NCI-H510A treated with DMSO at 0.1 percent for 48 hours (cell line): ENCODE data around the gene RBFOX2.

Experiments
- DNase-seq: peaks from one replicate; lab custom pipeline; 2025; lab: John Stamatoyannopoulos, UW

The RBFOX2 gene

GRCh38 chr22:35896111-35896705 is 132.4 kb downstream of the RBFOX2 start:
- DNase-seq: no peak

DNA sequence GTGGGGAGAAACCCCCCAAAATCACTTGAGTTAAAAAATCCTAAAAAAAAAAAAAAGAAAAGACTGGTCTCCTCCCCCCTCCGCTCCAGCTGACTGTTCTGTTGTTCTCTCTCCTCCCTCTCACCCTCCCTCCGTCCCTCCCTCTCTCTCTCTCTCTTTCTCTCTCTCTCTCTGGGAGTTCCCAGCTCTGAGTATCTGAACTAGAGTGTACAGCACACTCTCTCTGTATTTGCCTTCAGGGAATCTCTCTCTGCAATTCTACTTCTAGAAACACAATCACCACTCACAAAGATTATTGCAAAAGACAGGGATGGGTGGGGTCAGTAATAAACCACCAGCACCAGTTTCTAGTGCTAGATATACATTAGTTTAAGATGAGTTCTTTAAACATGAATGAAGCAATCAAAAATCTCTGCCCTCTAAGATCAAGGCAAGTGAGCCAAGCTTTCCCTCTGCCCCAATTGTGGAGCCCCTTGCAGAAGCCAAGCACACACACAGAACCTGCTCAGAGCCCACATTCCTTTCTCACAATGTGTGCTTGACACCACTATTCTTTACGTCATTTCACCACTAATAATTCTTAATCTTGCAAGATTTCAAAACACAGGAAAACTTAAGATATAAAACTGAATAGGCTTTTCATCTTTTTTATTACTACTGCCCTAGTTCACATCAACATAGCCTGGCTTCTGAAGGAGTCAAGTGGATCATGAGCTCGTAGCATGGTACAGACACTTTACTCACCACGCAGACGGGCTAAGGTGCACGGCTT is 133.5 kb downstream of the RBFOX2 start:
- DNase-seq: peak; percentile 7

GRCh38 chr22:35894464-35894878 is 134.2 kb downstream of the RBFOX2 start:
- no peak for DNase-seq

- no peak for DNase-seq
Observed at GRCh38 chr22:35893698-35894097, 134.9 kb downstream of the RBFOX2 start.

DNA sequence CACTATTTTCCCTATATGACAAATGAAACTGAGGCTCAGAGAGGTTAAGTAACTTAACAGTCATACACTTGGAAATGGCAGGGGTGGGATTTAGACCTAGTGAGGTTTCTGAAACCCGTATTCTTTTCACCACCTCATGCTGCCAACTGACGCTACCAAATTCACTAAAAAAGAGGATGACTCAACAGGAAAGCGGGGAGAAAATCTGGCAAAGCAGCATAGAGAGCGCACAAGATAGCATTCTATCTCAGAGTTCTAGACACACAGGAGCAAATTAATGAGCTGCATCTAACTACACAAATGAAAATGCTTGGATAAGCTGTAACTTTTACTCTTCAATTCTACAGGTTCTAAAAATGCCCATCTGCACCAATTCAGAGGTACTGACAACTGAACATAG is 136.4 kb downstream of the RBFOX2 start:
- no peak for DNase-seq

GRCh38 chr22:35891442-35891841 is 137.2 kb downstream of the RBFOX2 start:
- no peak for DNase-seq

DNA sequence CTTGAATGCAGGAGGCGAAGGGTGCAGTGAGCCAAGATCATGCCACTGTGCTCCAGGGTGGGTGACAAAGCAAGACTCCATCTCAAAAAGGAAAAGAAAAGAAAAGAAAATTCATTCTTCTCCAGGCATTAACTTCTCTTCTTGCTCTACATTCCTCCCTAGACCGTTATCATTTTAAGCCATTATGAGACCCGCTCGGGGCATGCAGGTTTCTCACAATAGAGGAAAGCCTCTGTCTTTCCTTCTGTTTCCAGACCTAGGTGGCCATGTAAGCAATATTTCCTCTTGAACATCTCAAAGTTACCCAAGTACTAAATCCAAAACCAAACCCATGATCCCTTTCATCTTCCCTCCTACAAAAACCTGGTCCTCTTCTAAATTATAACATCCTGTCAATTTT is 139.6 kb downstream of the RBFOX2 start:
- no peak for DNase-seq

- DNase-seq: no peak
Observed at GRCh38 chr22:35888181-35888870, 140.3 kb downstream of the RBFOX2 start.

DNA sequence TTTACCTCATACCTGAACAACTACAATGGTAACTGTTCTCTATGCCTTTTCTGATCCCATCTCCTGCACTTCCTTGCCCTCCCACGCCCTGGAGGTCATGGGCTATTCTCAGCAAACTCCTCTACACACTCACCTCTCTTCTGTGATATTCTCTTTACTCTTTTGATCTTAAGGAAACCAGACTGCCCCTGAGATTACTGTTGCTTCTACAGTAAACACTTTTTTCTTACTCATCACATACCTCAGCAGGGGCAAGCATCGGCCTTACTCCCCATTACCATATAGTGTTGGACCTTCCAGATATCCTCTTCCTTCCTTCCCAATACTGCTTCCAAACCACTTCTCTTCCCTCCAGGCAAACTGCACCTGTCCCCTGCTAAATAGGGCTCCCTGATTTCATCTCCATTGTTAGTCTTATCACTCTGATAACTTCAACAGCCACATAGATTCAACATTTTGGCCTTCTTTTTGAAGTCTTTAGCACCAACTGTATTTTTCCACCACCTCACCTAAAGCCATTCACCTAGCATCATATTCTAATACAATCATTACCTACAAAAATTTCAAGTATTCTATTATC is 141.2 kb downstream of the RBFOX2 start:
- no peak for DNase-seq

DNA sequence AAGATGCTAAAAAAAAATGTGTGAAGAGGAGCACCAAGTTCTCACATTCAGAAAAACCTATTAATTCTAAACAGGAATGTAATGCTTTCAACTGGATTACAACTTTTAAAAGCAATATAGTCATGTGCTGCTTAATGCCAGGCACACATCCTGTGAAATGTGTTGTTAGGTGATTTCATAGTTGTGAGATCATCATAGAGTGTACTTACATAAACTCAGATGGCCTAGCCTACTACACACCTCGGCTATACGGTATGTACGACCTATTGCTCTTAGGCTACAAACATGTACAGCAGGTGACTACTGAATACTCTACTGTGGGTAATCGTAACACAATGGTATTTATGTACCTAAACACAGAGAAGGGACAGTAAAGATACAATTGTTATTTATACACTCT is 142.3 kb downstream of the RBFOX2 start:
- DNase-seq: no peak

DNA sequence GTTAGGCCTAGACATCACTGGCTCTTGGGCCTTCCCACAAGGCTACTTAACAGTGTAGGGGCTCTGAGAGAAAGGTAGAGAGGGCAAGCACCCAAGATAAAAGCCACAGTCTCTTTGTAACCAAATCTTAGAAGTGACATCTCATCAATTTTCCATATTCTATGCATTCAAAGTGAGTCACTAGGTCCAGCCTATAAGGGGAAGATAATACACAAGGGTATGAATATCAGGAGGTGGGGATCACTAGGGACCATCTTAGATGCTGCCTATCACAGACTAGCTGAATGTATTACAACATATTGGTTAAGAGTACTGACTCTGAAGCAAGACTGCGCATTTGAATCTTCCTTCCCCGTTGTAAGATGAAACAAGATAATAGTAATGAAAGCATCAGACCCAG is 144.1 kb downstream of the RBFOX2 start:
- DNase-seq: no peak

DNA sequence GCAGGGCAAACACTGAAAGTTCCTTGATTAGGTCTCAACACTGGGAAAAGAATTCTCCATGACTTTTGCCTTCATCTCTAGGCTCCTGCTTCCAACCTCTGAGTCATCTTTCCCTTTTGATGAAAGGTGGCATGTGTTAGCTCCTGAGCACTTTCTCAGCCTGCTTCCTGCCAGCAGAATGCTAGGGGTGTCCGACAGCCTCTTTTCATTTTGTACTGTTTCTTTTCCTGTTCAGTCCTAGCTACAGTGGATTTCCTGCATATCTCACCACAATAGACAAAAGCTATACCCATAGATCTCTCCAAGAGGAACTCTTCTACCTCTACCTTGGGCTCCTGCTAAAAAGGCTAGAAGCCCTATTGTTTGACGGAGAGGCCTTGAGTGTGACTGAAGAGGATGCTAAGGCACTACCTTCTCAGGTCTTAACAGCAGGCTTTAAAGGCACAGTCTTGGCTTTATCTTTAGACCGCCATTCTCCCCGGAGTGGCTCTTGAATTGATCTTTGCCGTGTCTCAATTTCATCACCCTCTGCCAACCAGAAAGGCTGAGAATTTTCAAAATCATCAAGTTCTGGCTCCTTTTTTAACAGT is 145.5 kb downstream of the RBFOX2 start:
- DNase-seq: no peak

DNA sequence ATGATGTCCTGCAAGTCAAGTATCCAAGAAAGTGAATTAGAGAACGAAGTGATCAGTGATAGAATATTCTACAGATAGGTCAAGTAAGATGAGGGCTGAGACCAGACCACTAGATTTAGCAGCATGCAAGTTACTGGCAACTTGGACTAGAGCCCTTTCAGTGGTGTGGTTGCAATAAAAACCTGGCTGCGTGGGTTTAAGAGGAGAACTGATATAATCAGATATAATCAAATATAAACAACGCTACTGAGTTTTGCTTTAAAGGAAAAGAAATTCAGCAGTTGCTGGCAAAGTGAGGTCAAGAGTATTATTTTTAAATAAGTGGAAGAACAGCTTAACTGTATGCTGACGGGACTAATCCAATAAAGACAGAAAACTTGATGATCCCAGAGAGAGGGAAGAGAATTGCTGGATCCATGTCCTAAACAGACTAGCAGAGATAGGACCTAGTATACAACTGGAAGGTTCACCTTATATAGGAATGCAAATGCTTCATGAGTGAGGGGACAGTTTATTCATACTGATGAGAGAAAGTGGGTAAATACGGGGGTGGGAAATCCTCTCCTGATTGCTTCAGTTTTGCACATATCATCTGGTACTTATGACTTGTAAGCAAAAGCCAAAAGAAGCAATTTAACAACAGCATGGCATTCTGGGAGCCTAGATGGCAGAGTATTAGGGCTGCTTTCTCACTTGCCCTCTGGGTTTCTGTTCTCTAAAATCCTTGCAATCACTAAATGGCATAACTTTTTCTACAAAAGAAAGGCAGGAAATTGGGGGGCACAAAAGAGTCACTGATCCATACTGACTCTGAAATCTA is 146.2 kb downstream of the RBFOX2 start:
- no peak for DNase-seq

- no peak for DNase-seq
Observed at GRCh38 chr22:35879351-35879750, 149.3 kb downstream of the RBFOX2 start.

GRCh38 chr22:35873426-35873825 is 155.2 kb downstream of the RBFOX2 start:
- no peak for DNase-seq

DNA sequence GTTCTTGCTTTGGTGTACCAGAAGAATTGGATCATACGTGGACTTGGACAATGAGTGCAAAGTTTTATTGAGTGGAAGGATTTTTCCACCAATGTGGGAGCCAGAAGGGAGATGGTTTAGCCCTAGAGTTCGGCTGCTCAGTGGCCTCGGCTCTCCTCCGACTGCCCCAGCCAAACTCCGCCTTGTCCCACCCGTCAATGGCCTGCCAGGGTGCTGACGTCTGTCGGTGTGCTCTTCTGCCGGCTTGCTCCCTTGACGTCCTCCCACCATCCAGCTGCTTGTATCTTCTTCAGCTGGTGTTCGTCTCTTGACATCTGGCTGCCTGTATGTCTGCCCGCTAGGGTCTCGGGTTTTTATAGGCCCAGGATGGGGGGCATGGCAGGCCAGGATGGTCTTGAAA is 156.2 kb downstream of the RBFOX2 start:
- no peak for DNase-seq

DNA sequence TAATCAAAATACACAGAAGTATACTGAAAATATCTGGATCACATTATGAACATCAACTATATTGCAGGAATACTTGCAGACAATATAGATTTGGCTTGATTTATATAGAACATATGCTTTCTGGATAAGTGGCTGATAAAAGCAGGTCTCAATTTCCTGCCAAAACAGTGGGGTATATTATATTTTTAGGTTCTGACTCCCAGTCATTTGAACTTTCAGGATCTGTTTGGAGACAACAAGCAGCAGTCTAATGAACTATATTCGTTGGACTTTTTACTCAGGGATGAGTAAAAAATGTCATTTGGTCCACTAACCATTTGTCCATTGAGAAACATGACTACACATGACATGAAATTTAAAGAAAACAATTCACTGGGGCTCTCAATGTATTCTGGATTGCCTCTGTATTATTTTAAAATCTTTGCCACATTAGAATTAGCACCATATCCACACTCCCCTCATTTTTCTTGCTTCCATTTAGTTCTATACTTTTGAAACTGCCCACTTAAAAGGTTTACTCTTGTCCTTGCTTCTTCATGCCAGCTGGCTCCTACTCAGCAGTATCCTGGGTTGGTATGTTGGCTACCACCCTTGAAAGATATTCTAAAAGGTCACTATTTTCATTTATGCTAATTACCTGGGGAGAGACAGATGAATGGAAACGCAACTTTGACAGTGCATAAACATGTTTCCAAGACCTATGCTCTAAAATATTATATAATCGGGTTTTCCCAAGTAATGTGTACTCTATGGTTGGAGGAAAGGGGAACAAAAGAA is 157.9 kb downstream of the RBFOX2 start:
- no peak for DNase-seq

- DNase-seq: no peak
Observed at GRCh38 chr22:35868938-35869337, 159.7 kb downstream of the RBFOX2 start.

DNA sequence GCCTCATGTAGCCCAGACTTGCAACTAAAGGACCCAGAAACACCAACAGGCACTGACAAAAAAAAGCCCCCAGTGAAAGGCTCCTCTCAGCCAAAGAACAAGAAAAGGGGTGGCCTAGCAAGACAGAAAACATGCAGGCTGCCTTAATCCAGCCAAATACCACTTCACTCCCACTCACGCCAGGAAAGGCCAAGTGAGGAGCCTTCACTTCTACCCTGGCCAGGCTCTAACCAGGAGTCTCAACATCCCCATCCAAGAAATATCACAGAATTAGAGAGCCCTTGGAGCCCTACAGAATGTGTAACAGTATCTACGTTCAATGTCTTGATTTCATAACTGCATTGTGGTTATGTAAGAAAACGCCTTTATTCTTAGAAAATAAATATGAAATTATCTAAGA is 162.0 kb downstream of the RBFOX2 start:
- no peak for DNase-seq

GRCh38 chr22:35864545-35865165 is 164.0 kb downstream of the RBFOX2 start:
- no peak for DNase-seq
